Endothelial cell of umbilical vein (primary cell): Measurements from ENCODE around the gene MN1. TPM values are rescaled to one million over a fixed set of nuclear protein-coding genes. Genes with fewer than 3 reads are reported as not detected.

Source experiments
- BruUV-seq: library from RNA; stranded (reverse); fragments of 400-500 nt; replicated peaks from 2 replicates; lab custom pipeline; 2021; lab: Mats Ljungman, UMichigan
- CTCF ChIA-PET: fragments of 300-600, 350-600 bp; sonication (Branson Sonifier 250); formaldehyde crosslinking; loops from one replicate; lab custom pipeline; 2021; ENCODE audit warnings: antibody characterized with exemption, inconsistent platforms; lab: Charles Lee
- POLR2A ChIA-PET: fragments of 300-600, 350-600 bp; sonication (Branson Sonifier 250); formaldehyde crosslinking; loops from one replicate; lab custom pipeline; 2021; ENCODE audit warnings: antibody characterized with exemption, inconsistent platforms; lab: Charles Lee
- DNase-seq: peaks from one replicate; pipeline ENCODE4 v3.0.0-alpha.2; 2011; ENCODE audit warnings: low read depth, low spot score
- FAIRE-seq: peaks from 2 replicates; lab custom pipeline; 2011; peaks lifted over from hg19 to GRCh38; lab: Jason Lieb, UNC
- H2AFZ ChIP-seq: 2 replicates; pipeline ENCODE4 v1.6.0; 2012; ENCODE audit warnings: low read depth, low read length, control low read depth, inconsistent platforms
- H3K27ac ChIP-seq: 2 replicates; pipeline ENCODE4 v1.5.1; 2011; ENCODE audit warnings: low read depth, mild to moderate bottlenecking, control low read depth, low read length, moderate library complexity; ENCODE audit not compliant: insufficient read depth
- H3K27me3 ChIP-seq, 2 experiments: 2 replicates each; pipeline versions ENCODE4 v1.6.0 to v1.6.1; 2011; ENCODE audit warnings: low read length in 2 of 2, mixed read lengths in 1 of 2; ENCODE audit not compliant: control insufficient read depth in 2 of 2, insufficient read depth in 2 of 2
- H3K36me3 ChIP-seq, 2 experiments: 2 replicates in 1 of 2; 3 replicates in 1 of 2; pipeline ENCODE4 v1.5.1; 2011; ENCODE audit warnings: low read length in 2 of 2, mild to moderate bottlenecking in 1 of 2, moderate library complexity in 1 of 2; ENCODE audit not compliant: control insufficient read depth in 2 of 2, insufficient read depth in 2 of 2; ENCODE audit errors: extremely low read depth in 1 of 2
- H3K4me1 ChIP-seq: 3 replicates; pipeline ENCODE4 v1.5.1; 2011; ENCODE audit warnings: mild to moderate bottlenecking, low read length; ENCODE audit not compliant: control insufficient read depth, insufficient read depth; ENCODE audit errors: extremely low read depth
- H3K4me2 ChIP-seq: 2 replicates; pipeline ENCODE4 v1.6.1; 2011; ENCODE audit warnings: low read length, control low read depth, mixed read lengths; ENCODE audit not compliant: insufficient read depth
- H3K4me3 ChIP-seq, 3 experiments: fragments of 200-600 bp in 1 of 3; sonication (generic), shearing (Covaris generic) in 1 of 3; replicated peaks in 1 of 3; 2 replicates each; pipeline ENCODE4 v1.5.1; 2011 to 2016; ENCODE audit warnings: control low read depth in 3 of 3, low read length in 3 of 3, mild to moderate bottlenecking in 2 of 3, inconsistent platforms in 1 of 3, low read depth in 1 of 3, moderate library complexity in 1 of 3; ENCODE audit not compliant: insufficient read depth in 1 of 3
- H3K79me2 ChIP-seq: 2 replicates; pipeline ENCODE4 v1.6.0; 2012; ENCODE audit warnings: low read length, inconsistent platforms; ENCODE audit not compliant: control insufficient read depth, insufficient read depth
- H3K9ac ChIP-seq: replicated peaks from 2 replicates; pipeline ENCODE3; 2011; ENCODE audit warnings: low read length, control low read depth; ENCODE audit not compliant: insufficient read depth; ENCODE audit errors: extremely low read depth
- H3K9me1 ChIP-seq: replicated peaks from 3 replicates; pipeline ENCODE4 v1.6.0; 2011; ENCODE audit warnings: mild to moderate bottlenecking, low read length; ENCODE audit not compliant: control insufficient read depth, insufficient read depth; ENCODE audit errors: extremely low read depth
- H3K9me3 ChIP-seq: replicated peaks from 2 replicates; pipeline ENCODE4 v1.5.1; 2012; ENCODE audit warnings: low read length, inconsistent platforms; ENCODE audit not compliant: control insufficient read depth, insufficient read depth
- H4K20me1 ChIP-seq: replicated peaks from 2 replicates; pipeline ENCODE3; 2011; ENCODE audit warnings: mild to moderate bottlenecking, low read length; ENCODE audit not compliant: control insufficient read depth, insufficient read depth; ENCODE audit errors: extremely low read depth
- CTCF ChIP-seq, 2 donors: IDR thresholded peaks; 1 replicate in 1 of 2; 2 replicates in 1 of 2; pipeline ENCODE4 v1.5.1; 2011; ENCODE audit warnings: low read length in 2 of 2, mild to moderate bottlenecking in 2 of 2, moderate library complexity in 2 of 2, control low read depth in 1 of 2, inconsistent platforms in 1 of 2, low read depth in 1 of 2; ENCODE audit not compliant: insufficient read depth in 1 of 2; ENCODE audit errors: extremely low read depth in 1 of 2
- EZH2 ChIP-seq: IDR thresholded peaks from 2 replicates; pipeline ENCODE4 v1.6.1; 2012; ENCODE audit warnings: borderline replicate concordance, low read depth, mild to moderate bottlenecking, moderate library complexity, low read length, inconsistent platforms; ENCODE audit not compliant: severe bottlenecking
- FOS ChIP-seq: IDR thresholded peaks from 2 replicates; pipeline ENCODE4 v1.6.1; 2011; ENCODE audit warnings: mild to moderate bottlenecking, low read length, moderate library complexity, borderline replicate concordance; ENCODE audit not compliant: insufficient read depth
- GATA2 ChIP-seq: IDR thresholded peaks from 2 replicates; pipeline ENCODE4 v1.7.0; 2011; ENCODE audit warnings: low read depth, mild to moderate bottlenecking, moderate library complexity, mixed read lengths, low read length; ENCODE audit not compliant: insufficient read length, insufficient read depth
- JUN ChIP-seq: IDR thresholded peaks from 2 replicates; pipeline ENCODE4 v1.6.1; 2011; ENCODE audit warnings: borderline replicate concordance, low read depth; ENCODE audit not compliant: insufficient read length, insufficient read depth
- MAX ChIP-seq: IDR thresholded peaks from 2 replicates; pipeline ENCODE4 v1.6.1; 2011; ENCODE audit not compliant: insufficient read depth, insufficient read length
- MYC ChIP-seq: IDR thresholded peaks from one replicate; pipeline ENCODE4 v1.6.1; 2011; ENCODE audit warnings: mild to moderate bottlenecking, low read depth, low read length
- POLR2A ChIP-seq: IDR thresholded peaks from 2 replicates; pipeline ENCODE4 v1.6.1; 2012; ENCODE audit warnings: low read depth, mild to moderate bottlenecking, control low read depth, low read length
- POLR2AphosphoS5 ChIP-seq: IDR thresholded peaks from 2 replicates; pipeline ENCODE4 v1.6.1; 2012; ENCODE audit warnings: low read depth, mild to moderate bottlenecking, control low read depth, low read length, moderate library complexity; ENCODE audit not compliant: insufficient read depth
- dilution Hi-C: fragments of 300-500 bp; cut with MboI; formaldehyde crosslinking; loops from one replicate; pipeline ENCODE4 v1.15.0; 2019; ENCODE audit warnings: low sequenced_read_pairs; ENCODE audit not compliant: extremely low pct_ligation_motif_present
- intact Hi-C: fragments of 100-400 bp; cut with micrococcal nuclease; formaldehyde crosslinking; loops from one replicate; pipeline ENCODE4 v1.10.0; 2022
- polyA plus RNA-seq, 4 experiments: library from polyadenylated mRNA; depleted of rRNA in 3 of 4; stranded (reverse) in 3 of 4; unstranded in 1 of 4; fragments of >200 nt; gene quantifications; 2 replicates each; pipeline versions ENCODE4 v1.2.1 to v1.2.3, GENCODE V29; 2011 to 2012; ENCODE audit warnings: missing spikeins in 1 of 4
- total RNA-seq: library from RNA; stranded (reverse); gene quantifications from 2 replicates; pipeline ENCODE4 v1.2.3, GENCODE V29; 2021

MN1 gene
- total and polyA plus RNA-seq, 2 donors (not counting 3 experiments of a cell fraction or from before 2014, with no cell fraction given), result 3.8 to 5.2 TPM

- no peak overlapping the region for H2AFZ ChIP-seq
- no peak overlapping the region for H3K27ac ChIP-seq
- H4K20me1 ChIP-seq, result no peaks in the 10 kb centered on the region
- no peak for FAIRE-seq
- H3K9me3 ChIP-seq, result no peaks in the 10 kb centered on the region
- CTCF ChIA-PET, result no interaction called here
- no peak overlapping the region for H3K4me2 ChIP-seq
- dilution Hi-C loops, result no loop called here
- no peaks in the 10 kb centered on the region for H3K4me1 ChIP-seq
- POLR2A ChIA-PET, result no interaction called here
- no peaks in the 10 kb centered on the region for H3K79me2 ChIP-seq
- H3K36me3 ChIP-seq, result no peaks in the 10 kb centered on the region
- BruUV-seq, result no TSS peak
- no peak for DNase-seq
- peaks cover 0 to 4% of the 10 kb centered on the region in 2 experiments for H3K27me3 ChIP-seq
- intact Hi-C loops, result no loop called here
- no peak overlapping the region for H3K4me3 ChIP-seq
- TF ChIP-seq MYC (no peak), GATA2 (no peak), JUN (no peak), EZH2 (no peak), POLR2AphosphoS5 (no peak), POLR2A (no peak), FOS (no peak), CTCF (IDR thresholded peaks at IDR 0.05; ENCODE audit: extremely low read depth in 1 of 2, insufficient read depth in 1 of 2, low read depth in 1 of 2, low read length in 2 of 2) (no peak), MAX (no peak)
- no peaks in the 10 kb centered on the region for H3K9me1 ChIP-seq
- H3K9ac ChIP-seq, result no peak overlapping the region
Measured at GRCh38 chr22:27750584-27751265, 50.8 kb downstream of the MN1 start.
